NK-92 treated with Interleukin-12 subunit alpha and Interleukin-12 subunit beta, amount 100 ng/mL, for 24 hours (cell line): ENCODE data around the gene TRAF3.
A peak's percentile ranks its signal among the peaks of the same experiment; 100 is the strongest.
"Not testable (repeated sequence)": the region's sequence is repeated elsewhere in the genome, so short reads cannot be mapped to it uniquely, and the experiment has no call there.

Experiments used
- DNase-seq: peaks from one replicate; lab custom pipeline; 2025; lab: John Stamatoyannopoulos, UW

The TRAF3 gene

DNA sequence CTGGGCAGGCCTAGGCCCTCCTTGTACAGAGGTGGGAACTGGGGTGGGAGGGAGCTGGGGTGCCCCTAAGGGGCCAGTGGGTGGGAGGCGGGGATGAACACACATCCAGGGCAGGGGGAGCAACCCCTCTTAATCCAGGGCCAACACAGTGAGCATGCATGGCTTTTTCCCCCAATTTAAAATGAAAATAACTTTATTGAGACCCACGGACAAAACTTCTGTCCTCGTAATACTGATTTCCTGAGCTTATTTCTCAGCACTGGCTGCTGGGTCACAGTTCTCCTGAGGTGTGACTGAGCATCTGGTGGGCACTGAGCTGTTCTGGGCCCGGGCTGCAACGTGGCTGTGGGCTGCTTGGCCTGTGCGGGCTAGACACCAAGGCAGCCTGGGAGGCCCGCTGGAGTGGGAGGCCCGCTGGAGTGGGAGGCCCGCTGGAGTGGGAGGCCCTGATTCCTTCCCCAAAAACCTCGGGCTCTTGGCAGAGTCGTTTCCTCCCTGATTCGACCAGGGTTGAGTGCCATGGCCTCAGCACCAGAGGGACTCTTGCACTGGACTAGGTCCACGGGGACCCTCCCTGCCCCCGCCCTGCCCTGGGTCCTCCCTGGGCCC lies 24.9 kb upstream of the TRAF3 start:
- no peak for DNase-seq

- DNase-seq, result no peak
Observed at GRCh38 chr14:102754370-102755262, 22.6 kb upstream of the TRAF3 start.

DNA sequence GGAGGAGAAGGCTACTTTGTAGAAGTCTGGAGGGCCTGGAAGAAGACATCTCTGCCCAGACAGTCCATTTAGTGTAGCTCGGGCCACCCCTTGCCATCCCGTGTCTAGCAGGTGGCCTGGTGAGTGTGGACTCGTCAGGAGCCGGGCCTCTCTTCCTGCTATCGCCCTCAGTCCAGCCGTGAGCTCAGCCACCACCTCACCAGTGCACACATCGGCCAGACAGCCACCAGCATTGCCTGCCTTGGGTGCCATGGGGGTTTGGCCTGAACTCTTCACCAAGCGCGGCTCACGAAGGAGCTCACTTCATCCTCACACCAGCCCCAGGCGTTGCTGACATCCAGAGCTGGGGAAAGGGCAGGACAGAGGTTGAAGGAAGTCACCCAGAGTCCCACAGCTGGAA lies 19.6 kb upstream of the TRAF3 start:
- no peak for DNase-seq

GRCh38 chr14:102758087-102758486 lies 19.2 kb upstream of the TRAF3 start:
- DNase-seq, result no peak

DNA sequence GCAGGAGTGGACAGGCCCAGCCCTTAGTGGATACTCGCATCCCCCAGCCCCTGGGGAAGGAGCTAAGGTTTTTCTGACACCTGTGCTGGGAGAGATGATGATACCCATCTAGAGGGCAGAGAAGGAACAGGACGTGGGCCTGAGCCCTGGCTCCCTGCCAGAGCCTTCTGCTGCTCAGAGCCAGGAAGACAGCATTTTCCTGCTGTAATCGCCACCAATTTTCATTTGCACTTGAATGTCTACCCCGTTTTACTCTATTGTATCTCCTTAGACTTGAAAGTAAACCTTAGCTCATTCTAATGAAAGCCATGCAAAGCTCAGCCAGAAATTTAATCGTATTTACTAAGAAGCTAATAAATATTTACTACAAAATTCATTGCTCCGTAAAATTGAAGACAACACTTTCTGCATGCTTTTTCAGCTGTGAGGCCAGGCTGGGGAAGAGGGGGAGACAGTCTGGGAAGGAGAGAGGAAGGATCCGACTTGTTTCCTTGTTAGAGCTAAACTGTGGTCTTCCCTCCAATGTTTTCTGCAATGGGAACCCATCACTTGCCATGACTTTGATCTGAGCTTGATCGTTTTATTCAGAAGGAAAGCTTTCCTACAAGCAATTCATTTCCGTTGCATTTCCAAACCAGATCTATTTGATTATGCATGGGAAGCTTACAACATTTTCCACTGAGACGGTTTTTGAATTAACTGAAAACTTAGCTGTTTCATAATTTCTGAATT lies 17.6 kb upstream of the TRAF3 start:
- DNase-seq, result no peak

GRCh38 chr14:102760496-102761193 lies 16.6 kb upstream of the TRAF3 start:
- no peak for DNase-seq

- no peak for DNase-seq
Observed at GRCh38 chr14:102761206-102761605, 16.0 kb upstream of the TRAF3 start.

GRCh38 chr14:102764220-102764671 lies 13.0 kb upstream of the TRAF3 start:
- no peak for DNase-seq

DNA sequence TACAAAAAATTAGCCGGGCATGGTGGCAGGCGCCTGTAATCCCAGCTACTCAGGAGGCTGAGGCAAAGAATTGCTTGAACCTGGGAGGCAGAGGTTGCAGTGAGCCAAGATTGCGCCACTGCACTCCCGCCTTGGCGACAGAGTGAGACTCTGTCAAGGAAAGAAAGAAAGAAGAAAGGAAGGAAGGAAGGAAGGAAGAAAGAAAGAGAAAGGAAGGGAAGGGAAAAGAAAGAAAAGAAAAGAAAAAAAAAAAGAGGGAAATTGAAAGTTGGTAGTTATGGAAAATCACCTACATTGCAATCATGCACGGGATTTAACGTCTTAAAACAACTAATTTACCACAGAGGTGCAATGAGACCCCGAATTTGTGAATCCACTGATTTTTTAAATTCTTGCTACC lies 11.5 kb upstream of the TRAF3 start:
- DNase-seq, result not testable (repeated sequence)

GRCh38 chr14:102768223-102769048 lies 8.8 kb upstream of the TRAF3 start:
- DNase-seq, result no peak

DNA sequence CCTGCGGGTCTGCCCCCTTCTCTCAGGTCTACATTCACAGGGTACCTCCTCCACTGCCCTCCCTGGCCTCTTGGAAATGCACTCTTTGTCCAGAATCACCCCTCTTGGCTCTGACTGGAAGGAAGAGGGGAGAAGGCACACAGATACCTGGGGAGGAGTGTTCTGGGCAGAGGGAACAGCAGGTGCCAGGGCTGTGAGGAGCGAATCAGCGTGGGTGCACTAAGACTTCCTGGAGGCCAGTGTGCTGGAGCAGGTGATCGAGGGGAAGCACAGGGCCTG lies 8.3 kb upstream of the TRAF3 start:
- DNase-seq, result no peak

GRCh38 chr14:102770147-102771123 lies 6.8 kb upstream of the TRAF3 start:
- DNase-seq, result no peak

- DNase-seq, result no peak
Observed at GRCh38 chr14:102771144-102771543, 6.1 kb upstream of the TRAF3 start.

- DNase-seq, result no peak
Observed at GRCh38 chr14:102772781-102773570, 4.3 kb upstream of the TRAF3 start.

- peak; percentile 23 for DNase-seq
Observed at GRCh38 chr14:102774391-102775153, 2.7 kb upstream of the TRAF3 start.

DNA sequence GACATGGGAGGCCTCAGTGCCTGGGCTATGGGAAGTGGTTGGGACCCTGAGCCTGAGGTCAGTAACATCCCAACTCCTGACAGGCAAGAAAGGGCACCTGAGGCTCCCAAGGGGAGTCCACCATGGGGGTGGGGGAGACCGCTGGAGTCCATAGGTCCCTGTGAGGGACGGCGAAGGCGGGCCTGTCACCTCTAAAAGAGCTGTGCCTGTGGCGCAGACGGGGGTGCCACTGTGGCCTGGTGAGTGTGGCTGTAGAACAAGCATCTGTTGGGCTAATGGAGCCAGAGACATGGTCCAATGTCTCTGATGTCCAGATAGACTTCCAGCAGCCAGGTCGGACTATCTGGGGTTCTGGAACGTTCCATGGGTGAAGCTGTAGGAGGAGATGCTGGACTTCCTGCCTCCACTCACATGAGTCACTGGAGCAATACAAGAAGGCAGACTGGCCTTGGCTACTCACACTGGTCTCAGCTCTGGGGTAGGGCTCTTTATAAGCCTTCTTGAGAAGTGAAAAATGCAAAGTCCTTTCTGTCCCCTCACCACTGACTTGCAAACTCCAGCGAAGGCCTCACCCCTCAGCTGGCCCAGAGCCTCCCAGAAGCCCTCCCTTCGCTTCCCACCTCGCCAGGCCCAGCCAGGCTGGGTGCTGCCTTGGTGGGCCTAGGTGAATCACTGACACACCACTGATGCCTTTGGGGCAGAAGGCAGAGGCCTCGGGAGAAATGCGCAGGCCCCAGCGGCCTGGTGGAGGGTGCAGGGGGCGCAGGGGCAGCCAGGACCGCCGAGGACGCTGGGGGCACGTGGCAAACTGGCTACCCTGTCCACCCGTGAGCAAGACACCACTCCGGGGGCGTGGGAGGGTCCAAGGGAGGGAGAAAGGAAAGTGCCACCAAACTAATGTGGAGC lies 1.1 kb upstream of the TRAF3 start:
- DNase-seq, result no peak

- DNase-seq, result no peak
Observed at GRCh38 chr14:102777711-102778337, 575 bp downstream of the TRAF3 start.
